Lower leg skin (tissue), 4 donors: Measurements from ENCODE around the gene SPDYC. TPM values are rescaled to one million over a fixed set of nuclear protein-coding genes. Genes with fewer than 3 reads are reported as not detected.
A peak's percentile ranks its signal among the peaks of the same experiment; 100 is the strongest.

Source experiments
- DNase-seq, 2 donors: peaks; one replicate each; pipeline ENCODE4 v3.0.0-alpha.2; 2019; ENCODE audit warnings: low spot score in 2 of 2
- H3K4me3 ChIP-seq: fragments of 200-600 bp; sonication (generic); 2 replicates; pipeline ENCODE4 v1.5.1; 2017; ENCODE audit warnings: mild to moderate bottlenecking, low read depth; ENCODE audit not compliant: poor library complexity, severe bottlenecking
- POLR2A ChIP-seq, 2 donors: fragments of 450-650 bp; IDR thresholded peaks; one replicate each; pipeline ENCODE4 v1.6.1; 2016 to 2017; ENCODE audit warnings: antibody characterized with exemption in 2 of 2, mild to moderate bottlenecking in 1 of 2, moderate library complexity in 1 of 2
- WGBS, 2 donors: methylation state at CpG; one replicate each; pipeline ENCODE4 v1.1.5; 2018; 5-methylcytosine and 5-hydroxymethylcytosine counted together
- intact Hi-C: fragments of 100-400 bp; cut with DNase I; formaldehyde crosslinking; loops from one replicate; pipeline ENCODE4 v1.15.0; 2023; ENCODE audit warnings: low total_unique reads
- total RNA-seq, 4 donors: library from RNA; depleted of rRNA; stranded (reverse); fragments of >200 nt; gene quantifications; one replicate each; pipeline ENCODE4 v1.1.0, GENCODE V29; 2016
- TF ChIP-seq, protein P1 (sequence below), 3 donors: fragments of 450-650 bp; IDR thresholded peaks; one replicate each; pipeline ENCODE4 v1.5.1; 2016; ENCODE audit warnings: antibody characterized with exemption in 3 of 3, mild to moderate bottlenecking in 3 of 3, moderate library complexity in 2 of 3

Gene SPDYC
- total RNA-seq, 4 donors from 2014 or later = not detected

DNA sequence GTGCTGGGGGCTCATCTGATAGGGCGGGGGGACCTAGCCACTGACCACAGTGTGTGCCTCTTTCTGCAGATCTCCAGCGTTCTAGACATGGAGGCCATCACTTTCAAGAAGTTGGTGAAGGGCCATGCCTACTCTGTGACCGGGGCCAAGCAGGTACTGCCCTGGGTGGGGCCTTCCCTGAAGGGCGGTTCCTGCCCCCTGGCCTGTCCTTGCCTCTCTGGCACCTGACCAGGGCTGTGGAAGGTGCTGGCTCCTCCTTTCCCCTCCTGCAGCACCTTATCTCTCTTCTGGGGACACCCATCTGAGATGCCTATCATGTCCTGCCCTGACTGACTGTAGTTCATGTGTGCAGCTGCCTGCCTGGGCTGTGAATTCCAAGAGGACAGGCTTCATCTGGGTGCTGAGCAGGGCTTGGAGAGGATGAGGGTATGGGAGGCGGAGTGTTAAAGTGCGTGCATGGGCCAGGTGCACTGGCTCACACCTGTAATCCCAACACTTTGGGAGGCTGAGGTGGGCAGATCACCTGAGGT lies 17.2 kb downstream of the SPDYC start:
- H3K4me3 ChIP-seq = no peak overlapping the region
- intact Hi-C loops = no loop called here
- peak in 1 of 2 donors; percentile 81 for DNase-seq
- 72% methylated on average over 6 of the region's 6 CpGs for WGBS, 2 donors
- TF ChIP-seq POLR2A (IDR thresholded peaks at IDR 0.05) = no peak
- TF ChIP-seq, protein P1, sequence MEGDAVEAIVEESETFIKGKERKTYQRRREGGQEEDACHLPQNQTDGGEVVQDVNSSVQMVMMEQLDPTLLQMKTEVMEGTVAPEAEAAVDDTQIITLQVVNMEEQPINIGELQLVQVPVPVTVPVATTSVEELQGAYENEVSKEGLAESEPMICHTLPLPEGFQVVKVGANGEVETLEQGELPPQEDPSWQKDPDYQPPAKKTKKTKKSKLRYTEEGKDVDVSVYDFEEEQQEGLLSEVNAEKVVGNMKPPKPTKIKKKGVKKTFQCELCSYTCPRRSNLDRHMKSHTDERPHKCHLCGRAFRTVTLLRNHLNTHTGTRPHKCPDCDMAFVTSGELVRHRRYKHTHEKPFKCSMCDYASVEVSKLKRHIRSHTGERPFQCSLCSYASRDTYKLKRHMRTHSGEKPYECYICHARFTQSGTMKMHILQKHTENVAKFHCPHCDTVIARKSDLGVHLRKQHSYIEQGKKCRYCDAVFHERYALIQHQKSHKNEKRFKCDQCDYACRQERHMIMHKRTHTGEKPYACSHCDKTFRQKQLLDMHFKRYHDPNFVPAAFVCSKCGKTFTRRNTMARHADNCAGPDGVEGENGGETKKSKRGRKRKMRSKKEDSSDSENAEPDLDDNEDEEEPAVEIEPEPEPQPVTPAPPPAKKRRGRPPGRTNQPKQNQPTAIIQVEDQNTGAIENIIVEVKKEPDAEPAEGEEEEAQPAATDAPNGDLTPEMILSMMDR (IDR thresholded peaks at IDR 0.05) = no peak

DNA sequence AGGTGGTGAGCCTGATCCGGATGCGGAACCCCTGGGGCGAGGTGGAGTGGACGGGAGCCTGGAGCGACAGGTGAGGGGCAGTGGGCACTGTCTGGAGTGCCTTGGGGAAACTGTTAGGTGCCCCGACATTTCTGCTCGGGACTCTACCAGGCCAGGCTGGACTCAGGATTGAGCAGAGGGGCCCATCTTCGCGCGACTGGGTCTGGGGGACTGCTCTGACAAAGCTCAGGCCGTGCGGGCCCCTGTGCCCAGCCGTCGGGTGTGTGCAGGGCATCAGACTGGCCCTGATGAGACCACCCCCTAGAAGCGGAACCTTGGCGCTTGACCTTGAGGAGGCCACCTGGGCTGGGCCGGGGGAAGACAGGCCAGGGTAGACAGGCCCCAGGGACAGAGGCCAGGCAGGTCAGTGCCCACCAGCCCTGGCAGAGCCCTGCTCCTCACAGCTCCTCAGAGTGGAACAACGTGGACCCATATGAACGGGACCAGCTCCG lies 18.0 kb downstream of the SPDYC start:
- H3K4me3 ChIP-seq = no peak overlapping the region

DNA sequence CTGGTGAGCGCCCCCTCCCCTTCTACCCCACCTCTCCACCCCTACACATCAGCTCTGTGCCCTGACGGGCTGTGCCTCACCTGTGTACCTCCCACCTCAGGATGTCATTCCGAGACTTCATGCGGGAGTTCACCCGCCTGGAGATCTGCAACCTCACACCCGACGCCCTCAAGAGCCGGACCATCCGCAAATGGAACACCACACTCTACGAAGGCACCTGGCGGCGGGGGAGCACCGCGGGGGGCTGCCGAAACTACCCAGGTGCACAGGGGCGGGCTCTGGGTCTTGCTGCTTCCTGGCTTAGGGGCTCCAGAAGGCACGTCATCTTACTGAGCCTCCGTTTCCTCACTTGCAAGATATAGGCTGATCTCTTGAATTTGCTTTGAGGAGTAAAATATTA lies 18.5 kb downstream of the SPDYC start:
- DNase-seq = peak in 1 of 2 donors; percentile 76
- no peak overlapping the region for H3K4me3 ChIP-seq
- TF ChIP-seq, protein P1 (IDR thresholded peaks at IDR 0.05) = no peak
- intact Hi-C loops = no loop called here
- 89 to 94% methylated on average over 18 of the region's 18 CpGs for WGBS, 2 donors

More for the DNA sequence above, 18.0 kb downstream of the SPDYC start:
- intact Hi-C loops = no loop called here
- peak in 1 of 2 donors; percentile 75 for DNase-seq
- TF ChIP-seq, protein P1 (IDR thresholded peaks at IDR 0.05) = no peak
- no peak for TF ChIP-seq POLR2A (IDR thresholded peaks at IDR 0.05)
- 92 to 96% methylated on average over 20 of the region's 20 CpGs for WGBS, 2 donors

DNA sequence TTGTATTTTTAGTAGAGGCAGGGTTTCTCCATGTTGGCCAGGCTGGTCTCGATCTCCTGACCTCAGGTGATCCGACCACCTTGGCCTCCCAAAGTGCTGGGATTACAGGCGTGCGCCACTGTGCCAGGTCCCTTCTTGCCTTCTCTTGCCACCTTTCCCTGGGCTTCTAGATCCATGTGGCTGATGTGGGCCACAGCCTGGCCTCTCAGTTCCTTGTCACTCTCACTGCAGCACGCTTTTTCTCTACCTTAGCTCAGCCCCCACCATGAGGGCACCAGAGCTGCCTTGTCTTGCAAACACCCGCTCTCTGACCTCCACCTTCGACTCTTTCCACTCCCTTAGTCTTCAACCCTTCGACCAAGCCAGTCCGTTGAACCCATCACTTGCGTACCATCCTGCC lies 19.2 kb downstream of the SPDYC start:
- DNase-seq = peak in 1 of 2 donors; percentile 36
- intact Hi-C loops = no loop called here
- no peak overlapping the region for H3K4me3 ChIP-seq
- WGBS, 2 donors = 85 to 92% methylated on average over 10 of the region's 10 CpGs
- TF ChIP-seq POLR2A (IDR thresholded peaks at IDR 0.05) = no peak
- TF ChIP-seq, protein P1 (IDR thresholded peaks at IDR 0.05) = no peak

DNA sequence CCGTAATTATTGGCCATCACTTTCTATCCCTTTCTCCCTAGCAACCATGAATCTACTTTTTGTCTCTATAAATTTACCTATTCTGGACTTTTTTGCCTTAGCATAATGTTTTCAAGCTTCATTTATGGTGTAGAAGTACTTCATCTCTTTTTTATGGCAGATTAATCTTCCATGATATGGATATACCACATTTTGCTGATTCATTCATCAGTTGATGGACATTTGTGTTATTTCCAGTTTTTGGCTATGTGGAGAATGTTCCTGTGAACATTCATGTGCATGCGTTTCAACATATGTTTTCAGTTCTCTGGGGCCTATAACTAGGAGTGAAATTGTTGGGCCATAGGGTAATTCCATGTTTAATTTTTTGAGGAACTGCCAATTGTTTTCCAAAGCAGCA lies 24.5 kb downstream of the SPDYC start:
- TF ChIP-seq, protein P1 (IDR thresholded peaks at IDR 0.05) = no peak
- no peak for TF ChIP-seq POLR2A (IDR thresholded peaks at IDR 0.05)
- intact Hi-C loops = no loop called here
- no peak for DNase-seq
- WGBS, 2 donors = 88% methylated on average over 2 of the region's 2 CpGs
- no peak overlapping the region for H3K4me3 ChIP-seq

DNA sequence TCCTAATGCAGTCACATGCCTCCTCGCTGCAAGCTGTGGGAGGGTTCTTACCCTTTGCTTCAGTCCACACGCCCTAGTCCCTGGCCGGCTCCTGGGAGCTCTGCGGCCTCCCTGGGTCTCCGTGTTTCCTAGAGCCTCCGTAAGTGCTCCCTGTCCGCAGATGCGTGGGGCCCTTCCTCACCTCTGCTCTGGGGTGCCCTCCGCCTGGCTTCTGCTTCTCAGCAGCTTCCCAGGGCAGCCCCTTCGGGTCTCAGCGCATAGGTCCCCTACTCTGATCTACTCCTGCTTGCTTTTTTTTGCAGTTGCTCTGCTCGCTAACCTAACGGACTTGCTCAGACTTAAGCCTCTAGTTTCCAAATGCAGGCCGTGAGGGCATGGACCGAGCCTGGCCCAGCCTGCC lies 34.1 kb downstream of the SPDYC start:
- intact Hi-C loops = no loop called here
- no peak for TF ChIP-seq POLR2A (IDR thresholded peaks at IDR 0.05)
- TF ChIP-seq, protein P1 (IDR thresholded peaks at IDR 0.05) = no peak
- H3K4me3 ChIP-seq = no peak overlapping the region
- DNase-seq = peak in 1 of 2 donors; percentile 43
- 93 to 94% methylated on average over 15 of the region's 15 CpGs for WGBS, 2 donors
